Activated CD4-positive, alpha-beta T cell treated with anti-CD3 and anti-CD28 coated beads, Interleukin-2, amount 10 ng/mL, durations not matched to agents 24 days and 14 days (primary cell): Measurements from ENCODE around the gene DBF4B. TPM values are rescaled to one million over a fixed set of nuclear protein-coding genes. Genes with fewer than 3 reads are reported as not detected.
"Not testable (repeated sequence)": the region's sequence is repeated elsewhere in the genome, so short reads cannot be mapped to it uniquely, and the experiment has no call there.

Experiments
- DNase-seq: peaks from one replicate; pipeline ENCODE4 v3.0.0; 2022
- H3K27ac Mint-ChIP-seq: one replicate; pipeline ENCODE4 v1.8.0; 2022; ENCODE audit warnings: mild to moderate bottlenecking, mixed read lengths
- H3K27me3 Mint-ChIP-seq: one replicate; pipeline ENCODE4 v1.8.0; 2022; ENCODE audit warnings: mixed read lengths
- H3K36me3 Mint-ChIP-seq: one replicate; pipeline ENCODE4 v1.8.0; 2022; ENCODE audit warnings: low read depth, mild to moderate bottlenecking, mixed read lengths
- H3K4me1 Mint-ChIP-seq: one replicate; pipeline ENCODE4 v1.8.0; 2021; ENCODE audit warnings: mixed read lengths
- H3K4me3 Mint-ChIP-seq: one replicate; pipeline ENCODE4 v1.8.0; 2022; ENCODE audit warnings: mild to moderate bottlenecking, moderate library complexity, mixed read lengths
- H3K9me3 Mint-ChIP-seq: one replicate; pipeline ENCODE4 v1.8.0; 2021; ENCODE audit warnings: mixed read lengths
- intact Hi-C: fragments of 100-400 bp; cut with micrococcal nuclease; formaldehyde crosslinking; loops from one replicate; pipeline ENCODE4 v1.15.1; 2023
- total RNA-seq: library from RNA; stranded (reverse); gene quantifications from 2 replicates; pipeline ENCODE4 v1.2.3, GENCODE V29; 2022

The DBF4B gene
- total RNA-seq, 1 donor from 2014 or later: 25.7 TPM

DNA sequence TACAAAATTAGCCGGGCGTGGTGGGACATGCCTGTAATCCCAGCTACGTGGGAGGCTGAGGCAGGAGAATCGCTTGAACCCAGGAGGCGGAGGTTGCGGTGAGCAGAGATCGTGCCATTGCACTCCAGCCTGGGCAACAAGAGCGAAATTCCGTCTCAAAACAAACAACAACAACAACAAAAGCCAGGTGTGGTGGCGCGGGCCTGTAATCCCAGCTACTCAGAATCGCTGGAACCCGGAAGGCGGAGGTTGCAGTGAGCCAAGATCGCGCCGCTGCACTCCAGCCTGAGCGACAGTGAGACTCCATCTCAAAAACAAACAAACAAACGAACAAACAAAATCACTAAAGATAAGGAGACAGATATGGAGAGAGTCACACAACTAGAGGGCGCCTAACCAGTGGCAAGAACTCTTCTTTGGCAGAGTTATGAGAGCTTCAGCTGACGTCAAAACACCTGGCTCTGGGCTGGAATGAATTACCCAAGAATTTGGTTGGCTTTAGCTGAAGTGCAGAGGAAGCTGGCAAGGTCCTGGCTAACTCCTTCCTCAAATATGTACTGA is 17.6 kb upstream of the DBF4B start:
- peak overlapping the region; percentile 48 for H3K27ac Mint-ChIP-seq
- H3K4me1 Mint-ChIP-seq: peaks cover 25% of the 10 kb centered on the region
- H3K27me3 Mint-ChIP-seq, H3K9me3 Mint-ChIP-seq, intact Hi-C loops: not testable (repeated sequence)
- H3K36me3 Mint-ChIP-seq: peaks cover 11% of the 10 kb centered on the region
- H3K4me3 Mint-ChIP-seq: peak overlapping the region; percentile 62
- peak; percentile 69 for DNase-seq

- no peak for DNase-seq
- H3K4me1 Mint-ChIP-seq: peaks cover 18% of the 10 kb centered on the region
- intact Hi-C loops: no loop called here
- no peak overlapping the region for H3K4me3 Mint-ChIP-seq
- H3K36me3 Mint-ChIP-seq: peaks cover 3% of the 10 kb centered on the region
- H3K27me3 Mint-ChIP-seq: peaks cover 2% of the 10 kb centered on the region
- no peaks in the 10 kb centered on the region for H3K9me3 Mint-ChIP-seq
- no peak overlapping the region for H3K27ac Mint-ChIP-seq
Measured at GRCh38 chr17:44693609-44694008, 14.9 kb upstream of the DBF4B start.

GRCh38 chr17:44700288-44700687 is 8.2 kb upstream of the DBF4B start:
- intact Hi-C loops, H3K4me1 Mint-ChIP-seq, H3K27me3 Mint-ChIP-seq, H3K9me3 Mint-ChIP-seq, H3K27ac Mint-ChIP-seq, H3K36me3 Mint-ChIP-seq, DNase-seq, H3K4me3 Mint-ChIP-seq: not testable (repeated sequence)

DNA sequence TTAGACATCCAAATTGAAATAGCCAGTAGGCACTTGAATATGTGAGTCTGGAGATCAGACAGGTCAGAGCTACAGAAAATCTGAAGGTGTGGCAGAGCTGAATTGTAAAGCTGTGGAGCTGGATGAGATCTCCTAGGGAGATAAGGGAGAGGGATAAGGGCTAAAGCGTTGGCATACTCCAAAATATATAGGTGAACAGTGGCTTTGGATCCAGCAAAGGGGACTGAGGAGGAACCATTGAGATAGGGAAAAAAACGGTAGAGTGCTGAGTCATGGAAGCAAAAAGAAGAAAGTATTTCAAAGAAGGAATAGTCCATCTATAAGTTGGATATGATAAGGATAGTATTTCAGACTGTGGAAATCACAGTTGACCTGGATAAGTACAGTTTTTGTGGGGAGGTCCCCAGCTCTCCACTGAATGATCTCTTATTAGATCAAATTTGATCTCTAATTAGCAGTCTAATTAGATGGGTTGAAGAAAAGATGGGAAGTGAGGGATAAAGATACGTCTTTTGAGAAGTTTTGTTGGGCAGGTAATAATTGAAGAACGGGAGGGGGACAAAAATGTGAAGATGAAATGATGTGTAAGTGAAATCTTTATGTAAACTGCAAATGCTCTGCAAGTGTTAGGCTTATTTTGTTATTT is 587 bp upstream of the DBF4B start:
- no peak overlapping the region for H3K27ac Mint-ChIP-seq
- peaks cover 5% of the 10 kb centered on the region for H3K4me1 Mint-ChIP-seq
- no peaks in the 10 kb centered on the region for H3K9me3 Mint-ChIP-seq
- peaks cover 7% of the 10 kb centered on the region for H3K27me3 Mint-ChIP-seq
- no peak overlapping the region for H3K4me3 Mint-ChIP-seq
- intact Hi-C loops: loop anchor here (1.0 kb wide), 2 partner anchors 19 to 205 kb away; partner anchors contain the start of genes CCDC43 and GPATCH8
- no peak for DNase-seq
- H3K36me3 Mint-ChIP-seq: peaks cover 1% of the 10 kb centered on the region

GRCh38 chr17:44719444-44719843 is 11.0 kb downstream of the DBF4B start:
- no peaks in the 10 kb centered on the region for H3K4me1 Mint-ChIP-seq
- no peak overlapping the region for H3K4me3 Mint-ChIP-seq
- no peaks in the 10 kb centered on the region for H3K27me3 Mint-ChIP-seq
- H3K27ac Mint-ChIP-seq: no peak overlapping the region
- H3K9me3 Mint-ChIP-seq: no peaks in the 10 kb centered on the region
- H3K36me3 Mint-ChIP-seq: peaks cover 25% of the 10 kb centered on the region
- DNase-seq: no peak
- intact Hi-C loops: no loop called here

DNA sequence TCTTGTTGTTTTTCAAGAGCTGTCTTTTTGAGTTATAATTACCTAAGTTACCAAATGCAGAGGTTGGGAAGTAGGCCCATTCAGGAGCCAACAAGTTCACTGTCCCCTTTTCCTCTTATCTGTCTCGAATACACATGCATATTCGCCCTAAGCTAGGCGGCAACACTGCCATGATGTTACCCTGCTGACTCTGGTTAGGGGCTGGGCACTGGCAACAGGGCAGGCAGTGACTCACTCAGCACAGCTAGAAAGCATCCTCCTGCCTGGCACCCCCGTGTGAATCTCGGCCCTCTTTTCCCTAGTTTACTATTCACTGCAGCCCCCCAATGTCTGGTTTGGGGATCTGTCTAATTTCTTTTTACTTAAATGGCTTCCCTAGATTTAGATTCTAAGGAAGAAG is 13.8 kb downstream of the DBF4B start:
- Mint-ChIP-seq H3K27me3 (no peaks in the 10 kb centered on the region), H3K4me1 (no peaks in the 10 kb centered on the region)

DNA sequence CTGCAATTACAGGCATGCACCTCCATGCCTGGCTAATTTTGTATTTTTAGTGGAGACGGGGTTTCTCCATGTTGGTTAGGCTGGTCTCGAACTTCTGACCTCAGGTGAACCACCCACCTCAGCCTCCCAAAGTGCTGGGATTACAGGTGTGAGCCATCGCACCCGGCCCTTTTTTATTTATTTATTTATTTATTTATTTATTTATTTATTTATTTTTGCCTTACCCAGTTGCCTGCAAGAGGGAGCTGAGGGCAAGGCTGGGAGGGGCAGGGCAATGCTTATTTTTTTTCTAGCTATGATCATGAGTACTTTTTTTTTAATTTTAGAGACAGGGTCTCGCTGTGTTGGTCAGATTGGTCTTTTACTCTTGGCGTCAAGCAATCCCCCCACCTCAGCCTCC is 17.7 kb downstream of the DBF4B start:
- intact Hi-C loops: not testable (repeated sequence)

More for the DNA sequence above, 13.8 kb downstream of the DBF4B start:
- Mint-ChIP-seq H3K4me3 (no peak overlapping the region), H3K9me3 (no peaks in the 10 kb centered on the region), H3K27ac (no peak overlapping the region), H3K36me3 (peaks cover 16% of the 10 kb centered on the region)
- DNase-seq: no peak
- intact Hi-C loops: no loop called here

GRCh38 chr17:44733753-44734152 is 25.3 kb downstream of the DBF4B start:
- intact Hi-C loops: no loop called here
- Mint-ChIP-seq H3K4me1 (no peaks in the 10 kb centered on the region), H3K4me3 (no peak overlapping the region), H3K36me3 (peaks cover 12% of the 10 kb centered on the region), H3K27me3 (no peaks in the 10 kb centered on the region), H3K9me3 (no peaks in the 10 kb centered on the region), H3K27ac (no peak overlapping the region)
- DNase-seq: no peak

More for the DNA sequence above, 17.7 kb downstream of the DBF4B start:
- H3K9me3 Mint-ChIP-seq, H3K27ac Mint-ChIP-seq, H3K27me3 Mint-ChIP-seq, DNase-seq, H3K4me1 Mint-ChIP-seq, H3K4me3 Mint-ChIP-seq: not testable (repeated sequence)
- H3K36me3 Mint-ChIP-seq: peaks cover 22% of the 10 kb centered on the region

DNA sequence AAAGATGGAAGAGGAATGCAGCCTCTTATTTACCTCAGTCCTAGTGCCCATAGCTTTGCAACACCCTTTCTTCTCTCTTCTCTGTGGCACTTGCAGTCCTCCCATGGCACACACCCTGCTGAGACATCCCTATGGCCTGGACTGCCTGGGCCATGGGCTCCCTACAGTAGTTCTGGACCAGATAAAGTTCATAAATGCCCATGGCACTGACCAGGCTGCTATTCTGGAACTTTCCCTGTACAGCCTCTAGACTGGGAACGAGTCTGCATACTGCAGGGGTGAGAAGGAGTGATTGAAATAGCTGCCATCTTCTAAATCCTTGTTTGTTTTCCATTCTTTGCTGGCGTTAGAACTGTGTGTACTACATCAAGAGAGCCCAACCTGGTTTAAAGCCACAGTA is 25.8 kb downstream of the DBF4B start:
- DNase-seq: no peak
- H3K4me1 Mint-ChIP-seq: no peaks in the 10 kb centered on the region
- H3K9me3 Mint-ChIP-seq: no peaks in the 10 kb centered on the region
- H3K27ac Mint-ChIP-seq: no peak overlapping the region
- peaks cover 15% of the 10 kb centered on the region for H3K36me3 Mint-ChIP-seq
- intact Hi-C loops: no loop called here
- no peak overlapping the region for H3K4me3 Mint-ChIP-seq
- no peaks in the 10 kb centered on the region for H3K27me3 Mint-ChIP-seq

DNA sequence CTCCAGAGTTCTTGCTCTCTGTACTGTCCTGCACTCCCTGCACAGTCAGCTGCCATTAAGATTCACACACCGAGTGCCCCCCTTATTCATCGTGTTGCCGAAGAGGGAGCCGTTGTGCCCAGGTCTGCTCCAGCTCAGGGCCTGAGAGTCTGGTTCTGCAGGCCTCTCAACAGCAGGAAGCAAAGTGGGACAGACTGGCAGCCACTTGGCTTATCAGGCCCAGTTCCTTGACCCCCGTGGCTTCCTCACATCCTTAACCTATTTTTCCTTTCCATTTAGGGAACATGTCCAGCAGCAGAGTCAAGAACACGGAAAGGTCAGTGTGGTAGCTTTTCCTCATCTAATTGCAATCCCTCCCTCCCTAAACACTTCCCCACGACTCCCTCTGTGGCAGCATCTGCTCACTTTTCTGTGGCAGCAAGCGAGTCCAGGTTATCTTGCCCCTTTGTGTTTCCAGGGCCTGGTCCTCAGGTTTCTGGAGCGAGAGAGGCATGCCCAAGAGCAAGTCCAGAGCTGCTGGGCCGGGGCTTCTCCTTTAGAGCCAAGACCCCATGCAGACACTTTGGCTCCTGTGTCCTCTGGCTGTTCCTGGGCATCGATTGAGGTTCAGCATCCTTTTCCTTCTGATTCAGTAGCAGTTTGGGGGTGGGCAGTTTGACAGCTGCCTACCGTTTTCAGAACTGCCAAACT is 28.2 kb downstream of the DBF4B start:
- intact Hi-C loops: no loop called here
- Mint-ChIP-seq H3K4me1 (no peaks in the 10 kb centered on the region), H3K4me3 (no peak overlapping the region), H3K27me3 (no peaks in the 10 kb centered on the region), H3K27ac (no peak overlapping the region), H3K9me3 (no peaks in the 10 kb centered on the region), H3K36me3 (peaks cover 9% of the 10 kb centered on the region)
- no peak for DNase-seq

DNA sequence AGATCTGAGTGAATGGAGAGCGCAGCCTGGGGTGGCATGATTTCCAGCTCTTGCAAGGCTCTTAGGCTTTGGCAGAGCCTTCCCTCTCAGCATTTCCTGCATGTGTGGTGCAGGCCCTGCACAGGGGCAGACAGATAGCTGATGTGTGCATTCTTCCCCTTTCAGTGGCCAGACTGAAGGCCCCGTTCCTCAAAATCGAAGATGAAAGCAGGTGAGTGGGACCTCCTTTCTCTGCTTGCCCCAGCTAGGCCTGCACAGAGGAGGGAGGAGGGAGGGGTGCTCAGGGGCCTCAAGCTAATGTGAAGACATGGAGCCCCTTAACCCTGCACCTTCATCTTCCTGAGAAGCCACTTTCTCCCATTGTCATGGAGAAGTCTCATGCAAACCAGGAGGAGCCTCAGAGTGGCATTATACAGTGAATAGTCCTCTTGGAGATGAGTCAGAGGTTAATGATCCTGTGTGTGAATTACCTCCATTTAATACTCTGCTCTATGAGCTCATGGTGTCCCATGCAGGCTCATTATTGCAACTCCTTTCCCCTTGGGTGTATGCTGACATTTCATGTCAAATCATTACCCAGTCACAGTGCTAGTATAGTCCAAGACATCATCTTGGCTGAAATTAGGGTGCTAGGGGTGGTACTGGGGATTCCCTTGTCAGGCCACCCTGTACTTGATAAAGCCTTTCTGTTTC is 29.9 kb downstream of the DBF4B start:
- H3K9me3 Mint-ChIP-seq: no peaks in the 10 kb centered on the region
- no peak for DNase-seq
- no peaks in the 10 kb centered on the region for H3K27me3 Mint-ChIP-seq
- intact Hi-C loops: no loop called here
- H3K4me3 Mint-ChIP-seq: no peak overlapping the region
- no peak overlapping the region for H3K27ac Mint-ChIP-seq
- no peaks in the 10 kb centered on the region for H3K4me1 Mint-ChIP-seq
- peaks cover 11% of the 10 kb centered on the region for H3K36me3 Mint-ChIP-seq

- Mint-ChIP-seq H3K27me3 (no peaks in the 10 kb centered on the region), H3K27ac (no peak overlapping the region), H3K4me1 (no peaks in the 10 kb centered on the region), H3K36me3 (peaks cover 11% of the 10 kb centered on the region), H3K9me3 (no peaks in the 10 kb centered on the region), H3K4me3 (no peak overlapping the region)
- DNase-seq: no peak
- intact Hi-C loops: no loop called here
Measured at GRCh38 chr17:44741316-44741715, 32.9 kb downstream of the DBF4B start.

DNA sequence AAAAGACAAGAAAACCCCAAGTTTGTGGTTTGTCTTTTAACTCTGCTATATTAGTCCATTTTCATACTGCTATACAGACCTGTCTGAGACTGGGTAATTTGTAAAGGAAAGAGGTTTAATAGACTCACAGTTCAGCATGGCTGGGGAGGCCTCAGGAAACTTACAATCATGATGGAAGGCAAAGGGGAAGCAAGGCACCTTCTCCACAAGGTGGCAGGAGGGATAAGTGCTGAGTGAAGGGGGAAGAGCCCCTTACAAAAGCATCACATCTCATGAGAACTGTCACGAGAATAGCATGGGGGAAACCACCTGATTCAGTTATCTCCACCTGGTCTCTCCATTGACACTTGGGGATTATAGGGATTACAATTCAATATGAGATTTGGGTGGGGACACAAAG is 36.8 kb downstream of the DBF4B start:
- Mint-ChIP-seq H3K9me3 (no peaks in the 10 kb centered on the region), H3K4me3 (no peak overlapping the region), H3K27ac (no peak overlapping the region), H3K36me3 (peaks cover 12% of the 10 kb centered on the region), H3K4me1 (no peaks in the 10 kb centered on the region), H3K27me3 (no peaks in the 10 kb centered on the region)
- intact Hi-C loops: no loop called here
- DNase-seq: no peak

GRCh38 chr17:44745738-44746137 is 37.3 kb downstream of the DBF4B start:
- intact Hi-C loops, H3K4me3 Mint-ChIP-seq, H3K27me3 Mint-ChIP-seq, H3K4me1 Mint-ChIP-seq, DNase-seq, H3K9me3 Mint-ChIP-seq, H3K27ac Mint-ChIP-seq: not testable (repeated sequence)
- peaks cover 12% of the 10 kb centered on the region for H3K36me3 Mint-ChIP-seq
